Suprapubic skin (tissue), 4 donors: ENCODE data around the gene ATG9A. TPM values are rescaled to one million over a fixed set of nuclear protein-coding genes. Genes with fewer than 3 reads are reported as not detected.
A peak's percentile ranks its signal among the peaks of the same experiment; 100 is the strongest.

Experiments
- DNase-seq, 2 donors: peaks; one replicate each; pipeline ENCODE4 v3.0.0-alpha.2; 2019; ENCODE audit warnings: low spot score in 2 of 2
- H3K27ac ChIP-seq: fragments of 200-600 bp; sonication (generic); one replicate; pipeline ENCODE4 v1.5.1; 2019
- H3K27me3 ChIP-seq: fragments of 200-600 bp; sonication (generic); one replicate; pipeline ENCODE4 v1.5.1; 2019
- H3K36me3 ChIP-seq: fragments of 200-600 bp; sonication (generic); one replicate; pipeline ENCODE4 v1.5.1; 2019
- H3K4me1 ChIP-seq: fragments of 200-600 bp; sonication (generic); one replicate; pipeline ENCODE4 v1.5.1; 2019
- H3K4me3 ChIP-seq: fragments of 200-600 bp; sonication (generic); one replicate; pipeline ENCODE4 v1.5.1; 2019; ENCODE audit warnings: mild to moderate bottlenecking
- H3K9me3 ChIP-seq: fragments of 200-600 bp; sonication (generic); one replicate; pipeline ENCODE4 v1.5.1; 2019
- EP300 ChIP-seq: sonication (generic); formaldehyde crosslinking; IDR thresholded peaks from one replicate; pipeline ENCODE4 v1.6.1; 2017; ENCODE audit warnings: antibody characterized with exemption
- POLR2A ChIP-seq, 2 donors: fragments of 450-650 bp; IDR thresholded peaks; one replicate each; pipeline ENCODE4 v1.6.1; 2017; ENCODE audit warnings: antibody characterized with exemption in 2 of 2, mild to moderate bottlenecking in 2 of 2, moderate library complexity in 2 of 2
- POLR2AphosphoS5 ChIP-seq, 3 donors: sonication (generic); formaldehyde crosslinking; IDR thresholded peaks; one replicate each; pipeline ENCODE4 v1.6.1; 2017; ENCODE audit warnings: antibody characterized with exemption in 3 of 3
- WGBS: methylation state at CpG from one replicate; pipeline ENCODE4 v1.1.5; 2018; 5-methylcytosine and 5-hydroxymethylcytosine counted together
- total RNA-seq, 4 donors: library from RNA; depleted of rRNA; stranded (reverse); fragments of >200 nt; gene quantifications; one replicate each; pipeline ENCODE4 v1.1.0, GENCODE V29; 2016
- TF ChIP-seq, protein P1 (sequence below), 2 donors: fragments of 200-600 bp in 1 of 2; fragments of 450-650 bp in 1 of 2; sonication (generic) in 1 of 2; IDR thresholded peaks; one replicate each; pipeline ENCODE4 v1.5.1; 2016 to 2019; ENCODE audit warnings: antibody characterized with exemption in 2 of 2, mild to moderate bottlenecking in 1 of 2, moderate library complexity in 1 of 2

ATG9A gene
- total RNA-seq, 4 donors from 2014 or later, result 60.3 to 83.9 (median 64.6) TPM

- Histone ChIP-seq H3K9me3 (no peaks in the 10 kb centered on the region), H3K4me1 (peaks cover 79% of the 10 kb centered on the region), H3K27me3 (no peaks in the 10 kb centered on the region), H3K4me3 (peak overlapping the region; percentile 66), H3K36me3 (peaks cover 20% of the 10 kb centered on the region), H3K27ac (peak overlapping the region; percentile 83)
- 49% methylated on average over 4 of the region's 5 CpGs for WGBS
- no peak for TF ChIP-seq POLR2A (IDR thresholded peaks at IDR 0.05)
- DNase-seq, result no peak
Measured at GRCh38 chr2:219252084-219252483, 22.6 kb upstream of the ATG9A start.

DNA sequence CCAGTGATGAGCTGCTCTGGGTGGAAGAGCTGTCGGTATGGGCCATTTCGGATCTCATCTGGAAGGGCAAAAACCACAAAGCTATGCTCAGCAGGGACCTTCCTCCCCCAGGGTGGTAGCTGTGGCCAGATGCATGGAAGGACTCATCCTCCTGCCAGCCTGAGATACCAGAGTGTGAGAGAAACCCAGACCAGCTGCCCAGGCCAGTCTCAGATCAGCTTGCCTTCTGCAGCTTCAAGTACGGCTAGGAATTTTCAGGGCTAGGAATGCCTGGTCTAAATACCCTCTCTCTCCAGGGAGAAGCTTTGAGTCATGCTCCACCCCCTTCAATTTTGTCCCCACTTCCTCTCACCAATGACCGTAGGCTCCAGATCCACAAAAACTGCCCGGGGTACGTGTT lies 22.2 kb upstream of the ATG9A start:
- Histone ChIP-seq H3K9me3 (no peaks in the 10 kb centered on the region), H3K27me3 (no peaks in the 10 kb centered on the region), H3K27ac (peak overlapping the region; percentile 83), H3K36me3 (peaks cover 20% of the 10 kb centered on the region), H3K4me3 (peak overlapping the region; percentile 66), H3K4me1 (peaks cover 83% of the 10 kb centered on the region)
- no peak for DNase-seq
- TF ChIP-seq POLR2AphosphoS5 (IDR thresholded peaks at IDR 0.05) (no peak), EP300 (no peak), POLR2A (IDR thresholded peaks at IDR 0.05) (no peak)
- TF ChIP-seq, protein P1, sequence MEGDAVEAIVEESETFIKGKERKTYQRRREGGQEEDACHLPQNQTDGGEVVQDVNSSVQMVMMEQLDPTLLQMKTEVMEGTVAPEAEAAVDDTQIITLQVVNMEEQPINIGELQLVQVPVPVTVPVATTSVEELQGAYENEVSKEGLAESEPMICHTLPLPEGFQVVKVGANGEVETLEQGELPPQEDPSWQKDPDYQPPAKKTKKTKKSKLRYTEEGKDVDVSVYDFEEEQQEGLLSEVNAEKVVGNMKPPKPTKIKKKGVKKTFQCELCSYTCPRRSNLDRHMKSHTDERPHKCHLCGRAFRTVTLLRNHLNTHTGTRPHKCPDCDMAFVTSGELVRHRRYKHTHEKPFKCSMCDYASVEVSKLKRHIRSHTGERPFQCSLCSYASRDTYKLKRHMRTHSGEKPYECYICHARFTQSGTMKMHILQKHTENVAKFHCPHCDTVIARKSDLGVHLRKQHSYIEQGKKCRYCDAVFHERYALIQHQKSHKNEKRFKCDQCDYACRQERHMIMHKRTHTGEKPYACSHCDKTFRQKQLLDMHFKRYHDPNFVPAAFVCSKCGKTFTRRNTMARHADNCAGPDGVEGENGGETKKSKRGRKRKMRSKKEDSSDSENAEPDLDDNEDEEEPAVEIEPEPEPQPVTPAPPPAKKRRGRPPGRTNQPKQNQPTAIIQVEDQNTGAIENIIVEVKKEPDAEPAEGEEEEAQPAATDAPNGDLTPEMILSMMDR (IDR thresholded peaks at IDR 0.05), result no peak
- 66% methylated on average over 6 of the region's 6 CpGs for WGBS

DNA sequence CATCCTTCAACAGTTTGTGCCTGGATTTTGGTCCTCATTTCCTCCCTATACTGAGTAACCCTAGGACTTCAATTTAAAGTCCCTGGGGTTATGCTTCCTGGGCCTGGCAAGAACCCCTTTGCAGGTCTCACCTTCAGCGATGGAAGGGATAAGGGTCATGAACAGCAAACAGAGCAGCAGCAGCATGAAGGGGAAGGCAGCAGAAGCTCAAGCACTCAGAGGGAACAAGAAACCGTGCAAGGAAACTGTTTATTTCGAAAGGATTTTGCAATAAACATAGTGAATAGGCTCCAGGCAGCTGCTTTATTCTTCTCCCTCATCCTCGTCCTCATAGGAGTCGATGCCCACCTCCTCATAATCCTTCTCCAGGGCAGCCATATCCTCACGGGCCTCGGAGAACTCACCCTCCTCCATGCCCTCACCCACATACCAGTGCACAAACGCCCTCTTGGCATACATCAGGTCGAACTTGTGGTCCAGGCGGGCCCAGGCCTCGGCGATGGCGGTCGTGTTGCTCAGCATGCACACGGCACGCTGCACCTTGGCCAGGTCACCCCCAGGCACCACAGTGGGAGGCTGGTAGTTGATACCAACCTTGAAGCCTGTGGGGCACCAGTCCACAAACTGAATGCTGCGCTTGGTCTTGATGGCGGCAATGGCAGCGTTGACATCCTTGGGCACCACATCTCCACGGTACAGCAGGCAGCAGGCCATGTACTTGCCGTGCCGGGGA lies 20.8 kb upstream of the ATG9A start:
- peaks cover 93% of the 10 kb centered on the region for H3K4me1 ChIP-seq
- H3K36me3 ChIP-seq, result peaks cover 20% of the 10 kb centered on the region
- peak overlapping the region; percentile 23 for H3K4me3 ChIP-seq
- no peak for TF ChIP-seq POLR2AphosphoS5 (IDR thresholded peaks at IDR 0.05)
- TF ChIP-seq POLR2A (IDR thresholded peaks at IDR 0.05), result no peak
- TF ChIP-seq, protein P1 (IDR thresholded peaks at IDR 0.05), result no peak
- TF ChIP-seq EP300, result no peak
- H3K9me3 ChIP-seq, result no peaks in the 10 kb centered on the region
- peak overlapping the region; percentile 86 for H3K27ac ChIP-seq
- 56% methylated on average over 17 of the region's 22 CpGs for WGBS
- DNase-seq, result no peak
- H3K27me3 ChIP-seq, result no peaks in the 10 kb centered on the region

- DNase-seq, result peak; percentile 87 to 89
- Histone ChIP-seq H3K9me3 (no peaks in the 10 kb centered on the region), H3K27me3 (no peaks in the 10 kb centered on the region), H3K27ac (peak overlapping the region; percentile 86), H3K4me3 (peak overlapping the region; percentile 23), H3K36me3 (peaks cover 20% of the 10 kb centered on the region), H3K4me1 (peaks cover 92% of the 10 kb centered on the region)
- 14% methylated on average over 6 of the region's 7 CpGs for WGBS
- no peak for TF ChIP-seq POLR2A (IDR thresholded peaks at IDR 0.05)
- TF ChIP-seq EP300, result no peak
- peak in 2 of 3 donors; percentile 15 to 74 for TF ChIP-seq POLR2AphosphoS5 (IDR thresholded peaks at IDR 0.05)
- TF ChIP-seq, protein P1 (IDR thresholded peaks at IDR 0.05), result no peak
Measured at GRCh38 chr2:219249203-219249980, 20.0 kb upstream of the ATG9A start.

DNA sequence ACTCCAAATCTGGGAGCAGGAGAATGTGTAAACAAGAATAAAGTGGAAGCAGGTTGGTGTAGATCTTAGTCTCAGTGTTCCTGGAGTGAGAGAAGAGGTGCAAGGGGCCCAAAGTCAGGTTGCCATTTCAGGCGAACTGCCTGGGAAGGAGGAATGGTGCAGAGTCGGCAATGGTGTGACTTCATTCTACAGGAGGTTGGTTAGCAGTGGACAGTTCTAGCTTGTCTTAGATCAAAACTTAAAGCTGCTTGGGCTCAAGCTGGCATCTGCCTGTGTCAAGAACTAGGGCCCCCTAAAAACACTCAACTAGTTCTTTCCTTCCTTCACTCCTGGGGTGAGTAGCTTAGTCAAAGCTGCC lies 19.4 kb upstream of the ATG9A start:
- peak overlapping the region; percentile 17 for H3K4me3 ChIP-seq
- TF ChIP-seq EP300 (no peak), POLR2A (IDR thresholded peaks at IDR 0.05) (no peak), POLR2AphosphoS5 (IDR thresholded peaks at IDR 0.05) (no peak)
- TF ChIP-seq, protein P1 (IDR thresholded peaks at IDR 0.05), result no peak
- 41% methylated on average over 2 of the region's 2 CpGs for WGBS
- peaks cover 89% of the 10 kb centered on the region for H3K4me1 ChIP-seq
- peak overlapping the region; percentile 86 for H3K27ac ChIP-seq
- DNase-seq, result no peak
- H3K36me3 ChIP-seq, result peaks cover 20% of the 10 kb centered on the region
- H3K9me3 ChIP-seq, result no peaks in the 10 kb centered on the region
- H3K27me3 ChIP-seq, result no peaks in the 10 kb centered on the region
